SK-N-DZ (cell line): ENCODE measurements around the gene CHID1.

Source experiments
- DNase-seq: peaks from one replicate; pipeline ENCODE4 v3.0.0-alpha.2; 2015; ENCODE audit warnings: low spot score

Gene CHID1

DNA sequence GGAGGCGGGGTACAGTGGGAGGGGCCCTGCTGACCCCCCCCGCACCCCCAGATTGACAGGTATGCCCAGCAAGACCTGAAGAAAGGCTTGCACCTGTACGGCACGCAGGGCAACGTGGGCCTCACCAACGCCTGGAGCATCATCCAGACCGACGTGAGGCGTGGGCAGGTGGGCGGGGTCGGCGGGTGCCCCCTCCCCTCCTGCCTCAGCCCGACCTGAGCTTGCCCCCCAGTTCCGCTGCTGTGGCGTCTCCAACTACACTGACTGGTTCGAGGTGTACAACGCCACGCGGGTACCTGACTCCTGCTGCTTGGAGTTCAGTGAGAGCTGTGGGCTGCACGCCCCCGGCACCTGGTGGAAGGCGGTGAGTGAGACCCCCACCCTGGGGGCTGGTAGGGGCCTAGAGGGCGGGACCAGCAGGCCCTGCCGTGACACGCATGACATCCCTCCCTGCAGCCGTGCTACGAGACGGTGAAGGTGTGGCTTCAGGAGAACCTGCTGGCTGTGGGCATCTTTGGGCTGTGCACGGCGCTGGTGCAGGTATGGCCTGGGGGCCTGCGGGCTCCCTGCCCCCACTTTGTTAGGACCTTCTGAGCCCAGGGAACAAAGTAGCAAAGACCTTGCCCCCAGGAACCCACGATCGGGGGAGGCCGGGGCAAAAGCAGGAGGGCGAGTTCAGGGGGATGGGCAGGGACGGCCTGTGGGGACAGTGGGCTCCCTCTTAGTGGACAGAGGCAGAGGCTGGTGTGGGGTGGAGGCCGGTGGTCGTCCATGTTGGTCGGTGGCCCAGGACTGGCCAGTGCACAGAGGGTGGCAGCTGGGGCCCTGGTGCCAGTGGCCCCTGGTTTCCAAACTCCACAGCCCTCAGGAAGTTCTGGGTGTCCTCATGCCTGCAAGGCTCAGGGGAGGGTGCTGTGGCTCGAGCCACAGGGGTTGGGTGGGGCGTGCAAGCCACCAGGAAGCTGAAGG is 44.9 kb downstream of the CHID1 start:
- no peak for DNase-seq

DNA sequence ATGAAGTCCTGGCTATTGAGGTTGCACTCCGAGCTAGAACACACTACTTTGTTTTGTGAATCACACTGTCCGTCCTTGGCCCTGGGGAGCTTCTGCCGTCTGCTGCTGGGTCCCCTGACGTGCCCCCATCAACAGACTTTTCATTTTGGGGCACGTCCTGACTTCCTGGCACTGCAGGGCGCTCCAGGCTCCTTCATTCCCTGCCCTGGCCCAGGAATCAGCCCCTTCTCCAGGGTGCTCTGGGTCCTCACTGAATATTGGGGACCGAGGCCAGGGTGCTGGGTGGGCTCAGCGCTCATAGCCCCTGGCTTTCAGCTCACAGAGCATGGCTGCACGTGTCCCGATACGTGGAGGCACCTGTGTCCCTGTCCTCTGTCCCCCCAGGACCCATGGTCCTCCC is 45.7 kb downstream of the CHID1 start:
- DNase-seq: no peak

DNA sequence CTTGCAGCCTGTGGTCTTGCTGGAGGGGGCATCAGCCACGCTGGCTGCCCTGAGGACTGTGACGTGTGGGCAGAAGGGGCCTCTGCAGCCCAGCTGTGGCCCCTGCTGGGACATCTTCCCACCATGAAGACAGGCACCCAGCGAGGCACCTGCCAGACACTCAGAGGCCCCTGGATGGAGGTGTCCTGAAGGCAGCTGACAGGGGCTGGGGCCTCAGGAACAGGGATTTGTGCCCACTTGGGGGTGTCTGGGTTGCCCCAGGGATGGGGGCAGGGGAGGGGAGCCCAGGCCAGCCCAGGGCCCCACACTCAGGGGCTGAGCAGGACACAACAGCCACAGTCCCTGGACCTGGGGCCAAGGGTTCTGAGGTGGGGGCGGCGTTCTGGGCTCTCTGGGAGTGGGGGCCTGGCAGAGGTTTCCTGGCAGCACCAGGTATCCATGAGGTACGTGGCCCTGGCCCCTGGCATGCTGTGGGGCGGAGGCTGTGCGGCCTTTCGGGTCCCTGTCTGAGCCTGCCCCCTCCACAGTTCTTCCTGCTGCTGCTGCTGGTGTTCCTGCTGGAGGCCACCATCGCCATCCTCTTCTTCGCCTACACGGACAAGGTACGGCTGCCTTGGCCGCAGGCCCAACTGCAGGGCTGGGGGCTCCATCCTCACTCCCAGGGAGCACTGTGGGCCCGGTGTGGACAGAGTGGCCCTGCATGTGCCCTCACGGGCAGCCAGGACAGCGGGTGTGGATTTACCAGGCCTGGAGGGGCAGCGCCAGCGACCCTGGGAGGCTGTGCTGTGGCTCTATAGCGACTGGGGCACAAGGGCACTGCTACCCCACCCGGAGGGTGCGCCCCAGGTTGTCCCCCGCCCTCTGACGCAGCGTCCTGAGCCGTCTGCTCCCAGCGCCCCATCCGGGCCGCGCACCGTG is 46.4 kb downstream of the CHID1 start:
- no peak for DNase-seq

DNA sequence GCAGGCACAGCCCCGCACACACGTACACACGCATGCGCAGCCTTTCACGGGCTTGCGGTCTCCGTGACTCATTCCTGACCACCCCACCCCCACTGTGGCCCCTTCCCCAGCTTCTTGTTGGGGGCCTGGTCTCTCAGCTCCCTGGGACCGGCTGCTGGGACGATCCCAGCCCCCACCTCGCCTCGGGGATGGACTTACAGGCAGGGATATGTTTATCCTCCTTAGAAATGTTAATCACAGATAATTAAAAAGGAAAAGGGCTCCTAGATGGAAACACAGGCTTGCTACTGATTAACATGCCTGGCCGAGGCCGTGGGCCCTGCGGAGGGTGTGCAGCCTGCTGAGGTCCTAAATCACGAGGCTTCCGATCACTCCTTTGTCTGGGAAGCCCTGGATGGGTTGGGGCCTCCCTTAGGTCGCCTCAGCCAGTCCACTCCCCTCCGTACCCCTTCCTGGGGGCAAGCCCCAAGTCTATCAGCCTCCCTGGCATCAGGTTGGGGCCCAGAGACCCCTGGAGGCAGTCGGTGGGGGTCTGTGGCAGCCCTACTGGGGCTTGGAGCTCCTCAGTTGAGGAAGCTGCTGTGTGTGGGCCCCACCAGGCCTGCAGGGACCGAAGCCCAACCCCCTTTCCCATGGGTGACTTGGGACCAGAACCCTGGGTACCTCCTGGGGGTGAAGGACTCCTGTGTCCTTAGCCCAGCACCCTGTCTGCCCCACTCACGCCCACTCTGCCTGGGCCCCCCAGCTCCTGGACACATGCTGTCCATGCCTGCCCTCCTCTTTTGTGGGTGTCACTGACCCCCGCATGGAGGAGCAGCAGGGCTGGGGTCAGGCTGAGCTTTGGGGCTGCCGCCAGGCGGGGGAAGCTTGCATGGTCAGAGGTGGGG is 47.3 kb downstream of the CHID1 start:
- DNase-seq: no peak

DNA sequence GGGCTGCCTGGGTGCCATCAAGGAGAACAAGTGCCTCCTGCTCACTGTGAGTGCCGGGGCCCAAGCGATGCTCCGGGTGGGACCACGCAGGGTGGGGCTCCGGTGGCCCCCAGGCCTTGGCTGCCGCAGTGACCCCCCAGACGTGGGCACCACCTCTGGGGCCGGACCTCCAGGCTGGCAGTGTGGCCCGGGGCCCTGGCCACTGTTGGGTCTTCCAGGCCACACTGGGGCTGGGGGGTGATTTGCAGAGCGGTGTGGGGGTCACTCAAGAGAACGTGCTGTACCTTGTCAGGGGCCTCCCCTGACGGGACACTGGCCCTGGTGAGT is 48.0 kb downstream of the CHID1 start:
- DNase-seq: no peak

DNA sequence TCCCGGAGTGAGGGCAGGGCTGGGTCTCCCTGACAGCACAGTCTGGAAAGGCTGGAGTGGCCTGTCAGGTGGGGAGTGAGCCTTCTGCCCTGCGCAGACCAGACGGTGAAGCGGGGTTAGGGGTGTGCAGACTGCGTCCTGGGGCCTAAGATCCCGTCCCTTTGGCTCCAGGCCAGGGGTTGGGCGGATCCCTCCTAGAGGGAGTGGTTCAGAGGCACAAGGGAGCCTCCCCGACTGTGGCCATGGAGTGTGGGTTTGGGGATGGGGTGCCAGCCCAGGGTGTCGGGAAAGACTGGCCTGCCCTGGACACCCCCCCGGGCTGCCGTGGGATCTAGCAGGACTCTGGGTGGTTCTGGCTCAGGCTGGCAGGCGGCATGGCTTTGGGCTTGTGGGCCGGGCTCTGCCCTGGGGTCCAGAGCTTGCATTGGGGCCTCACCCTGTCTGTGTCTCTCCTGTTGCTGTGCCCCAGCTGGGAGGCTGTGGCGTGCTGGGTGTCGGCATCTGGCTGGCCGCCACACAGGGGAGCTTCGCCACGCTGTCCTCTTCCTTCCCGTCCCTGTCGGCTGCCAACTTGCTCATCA is 48.4 kb downstream of the CHID1 start:
- DNase-seq: peak; percentile 82

DNA sequence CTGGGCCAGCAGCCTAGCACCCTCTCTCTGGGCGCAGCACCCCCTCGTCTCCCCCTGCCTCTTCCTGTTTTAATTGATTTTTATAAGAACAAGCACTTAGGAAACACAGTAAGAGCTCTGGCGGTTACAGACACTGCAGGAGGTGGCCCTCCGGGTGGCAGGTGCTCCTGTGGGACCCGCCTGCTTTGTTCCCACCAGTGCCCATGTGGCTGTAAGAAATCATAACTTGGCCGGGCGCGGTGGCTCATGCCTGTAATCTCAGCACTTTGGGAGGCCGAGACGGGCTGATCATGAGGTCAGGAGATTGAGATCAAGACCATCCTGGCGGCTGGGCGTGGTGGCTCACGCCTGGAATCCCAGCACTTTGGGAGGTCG is 49.5 kb downstream of the CHID1 start:
- no peak for DNase-seq

DNA sequence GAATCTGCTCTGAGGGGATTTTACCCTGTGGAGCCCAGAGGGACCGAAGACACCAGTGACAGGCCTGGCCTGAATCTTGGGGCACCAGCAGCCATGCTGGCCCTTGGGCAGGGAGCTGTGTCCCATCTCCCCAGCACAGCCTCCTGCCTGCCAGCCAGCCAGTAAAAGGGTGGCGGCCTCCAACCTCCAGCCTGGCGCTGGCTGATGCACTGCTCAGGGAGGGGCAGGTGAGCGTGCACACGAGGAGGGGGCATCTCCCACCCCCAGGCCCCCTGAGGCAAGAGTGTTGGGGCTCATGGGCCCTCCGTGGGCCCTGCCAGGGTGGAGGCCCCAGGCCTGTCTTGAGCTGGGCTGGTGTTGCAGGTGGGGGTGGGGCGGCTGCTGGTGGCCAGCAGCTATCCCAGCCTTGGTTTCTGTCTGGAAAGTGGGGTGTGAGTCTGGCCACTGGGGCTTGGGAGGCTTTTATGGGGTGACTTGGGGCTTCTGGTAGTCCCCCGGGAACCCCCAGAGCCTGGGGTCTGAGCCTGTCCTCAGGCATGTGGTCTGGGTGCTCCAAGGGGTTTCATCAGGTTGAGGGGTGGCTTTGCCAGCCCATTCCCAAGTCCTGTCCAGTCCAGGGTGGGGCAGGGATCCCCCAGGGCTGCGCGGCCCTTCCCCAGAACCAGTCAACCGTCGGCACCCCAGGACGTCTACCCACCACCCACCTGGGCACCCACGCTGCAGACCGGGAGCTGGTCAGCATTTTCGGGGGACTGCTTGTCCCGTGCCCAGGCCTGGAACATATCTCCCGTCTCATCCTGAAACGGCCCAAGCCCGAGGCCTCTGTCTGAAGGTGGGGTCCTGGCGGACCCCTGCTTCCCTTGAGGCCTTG is 50.1 kb downstream of the CHID1 start:
- DNase-seq: no peak

DNA sequence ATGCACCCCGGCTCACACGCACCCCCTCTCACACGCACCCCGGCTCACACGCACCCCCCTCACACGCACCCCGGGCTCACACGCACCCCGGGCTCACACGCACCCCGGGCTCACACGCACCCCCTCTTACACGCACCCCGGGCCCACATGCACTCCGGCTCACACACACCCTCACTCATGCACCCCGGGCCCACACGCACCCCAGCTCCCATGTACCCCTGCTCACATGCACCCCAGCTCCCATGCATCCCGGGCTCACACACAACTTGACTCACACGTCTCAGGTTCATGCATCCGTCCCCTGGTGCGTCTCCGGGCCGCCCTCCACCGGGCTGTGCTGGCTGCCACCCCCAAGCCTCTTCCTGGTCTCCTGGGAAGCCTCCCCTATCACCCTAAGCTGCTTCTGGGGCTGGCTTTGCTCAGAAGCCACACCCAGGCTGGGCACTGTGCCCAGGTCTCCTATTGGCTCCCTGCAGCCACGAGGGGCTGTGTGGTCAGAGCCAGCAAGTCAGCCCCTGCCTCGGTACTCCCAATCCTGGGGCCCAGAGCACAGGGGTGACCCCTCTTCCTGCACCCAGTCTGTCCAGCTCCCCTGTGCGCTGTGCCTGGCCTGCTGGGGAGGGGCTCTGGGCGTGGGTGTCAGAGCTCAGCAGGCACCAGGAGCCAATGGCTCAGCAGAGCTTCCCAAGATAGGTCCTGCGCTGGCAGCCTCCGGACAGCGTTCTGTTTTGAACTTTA is 51.0 kb downstream of the CHID1 start:
- DNase-seq: peak; percentile 67

DNA sequence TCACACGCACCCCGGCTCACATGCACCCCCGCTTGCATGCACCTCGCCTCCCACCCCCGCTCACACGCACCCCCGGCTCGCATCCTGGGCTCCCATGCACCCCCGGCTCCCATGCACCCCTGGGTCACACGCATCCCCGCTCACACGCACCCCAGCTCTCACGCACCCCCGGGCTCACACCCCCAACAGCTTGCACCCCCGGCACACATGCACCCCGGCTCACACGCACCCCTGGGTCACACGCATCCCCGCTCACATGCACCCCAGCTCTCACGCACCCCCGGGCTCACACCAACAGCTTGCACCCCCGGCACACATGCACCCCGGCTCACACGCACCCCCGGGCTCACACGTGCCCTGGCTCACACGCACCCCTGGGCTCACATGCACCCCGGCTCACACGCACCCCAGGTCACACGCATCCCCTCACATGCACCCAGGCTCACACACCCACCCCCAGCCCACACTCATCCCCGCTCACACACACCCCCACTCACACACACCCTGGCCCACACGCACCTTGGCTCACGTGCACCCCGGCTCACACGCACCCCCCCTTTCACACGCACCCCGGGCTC is 51.8 kb downstream of the CHID1 start:
- no peak for DNase-seq

DNA sequence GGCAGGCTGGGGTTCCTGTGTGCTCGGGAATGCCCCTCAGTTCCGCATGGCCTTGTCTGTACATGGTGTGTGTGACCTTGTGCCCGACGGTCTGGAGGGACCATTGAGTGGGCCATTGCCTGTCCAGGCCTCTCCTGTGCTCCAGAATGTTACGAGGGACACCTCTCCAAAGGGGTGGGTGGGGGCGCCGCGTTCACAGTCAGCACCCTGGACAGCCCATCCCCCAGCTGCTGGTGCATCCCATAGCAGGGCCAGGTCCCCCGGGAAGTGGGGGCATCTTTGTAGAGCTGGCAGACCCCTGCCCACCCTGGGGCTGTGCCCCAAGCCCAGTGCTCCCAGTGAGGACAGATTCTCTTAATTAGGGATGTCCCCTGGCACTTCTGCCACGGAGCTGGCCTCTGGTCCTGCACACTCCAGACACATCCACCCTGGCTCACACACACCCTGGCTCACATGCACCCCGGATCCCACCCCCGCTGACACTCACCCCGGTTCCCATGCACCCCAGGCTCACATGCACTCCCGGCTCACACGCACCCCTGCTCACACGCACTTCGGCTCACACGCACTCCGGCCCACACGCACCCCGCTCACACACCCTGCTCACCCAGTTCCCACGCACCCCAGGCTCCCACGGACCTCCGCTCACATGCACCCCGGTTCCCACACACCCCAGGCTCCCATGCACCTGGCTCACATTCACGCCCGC is 52.4 kb downstream of the CHID1 start:
- DNase-seq: no peak

DNA sequence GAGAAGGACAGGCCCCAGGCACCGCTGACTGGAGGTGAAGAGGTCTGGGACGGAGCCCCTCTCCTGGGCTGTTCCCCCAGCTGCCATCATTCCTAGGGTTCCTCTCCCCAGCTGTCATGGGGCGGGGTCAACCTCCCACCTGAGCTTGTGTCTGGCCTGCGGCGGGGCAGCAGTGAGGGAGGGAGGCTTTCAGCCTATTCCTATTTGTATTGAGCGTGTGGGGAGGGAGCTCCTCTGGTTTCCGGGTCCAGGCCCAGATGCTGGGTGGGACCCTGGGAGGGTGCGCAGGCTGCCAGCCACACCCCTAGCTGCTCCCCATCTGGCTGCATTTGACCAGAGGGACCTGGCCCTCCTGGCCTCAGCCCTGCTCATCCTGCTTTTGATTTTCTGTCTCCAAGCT is 54.2 kb downstream of the CHID1 start:
- no peak for DNase-seq

DNA sequence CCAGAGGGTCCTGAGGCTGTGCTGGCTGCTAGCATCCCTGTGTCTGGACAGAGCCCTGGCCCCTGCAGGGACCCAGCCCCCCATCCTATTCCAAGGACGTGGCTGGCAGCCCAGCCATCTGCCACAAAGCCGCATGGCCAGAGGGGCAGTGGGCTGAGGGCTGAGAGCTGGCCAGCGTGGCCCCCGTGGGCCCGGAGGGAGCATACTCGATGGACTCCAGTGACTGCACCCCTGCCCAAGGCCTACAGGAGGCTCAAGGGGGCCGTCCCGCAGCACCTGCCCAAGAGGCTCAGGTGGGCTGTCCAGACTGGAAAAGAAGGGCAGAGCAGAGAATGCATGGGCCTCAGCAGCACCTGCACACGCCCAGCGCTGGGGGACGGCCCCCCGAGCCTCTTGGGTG is 54.8 kb downstream of the CHID1 start:
- no peak for DNase-seq

DNA sequence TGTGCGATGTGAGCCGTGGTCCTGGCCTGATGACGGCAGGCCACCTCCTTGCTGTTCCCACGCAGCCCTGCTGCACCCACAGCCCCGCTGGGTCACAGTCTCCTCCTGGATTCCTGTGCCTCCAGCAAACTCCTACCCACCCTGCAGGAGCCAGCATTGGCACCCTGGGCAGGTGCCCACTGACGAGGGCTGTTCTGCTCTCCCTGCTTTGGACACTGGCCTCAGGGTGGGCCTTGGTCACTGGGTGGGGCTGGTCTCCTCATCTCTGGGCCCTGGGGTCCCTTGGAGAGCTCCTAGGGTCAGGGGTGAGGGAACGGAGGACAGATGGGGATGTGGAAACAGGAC is 55.3 kb downstream of the CHID1 start:
- DNase-seq: no peak

DNA sequence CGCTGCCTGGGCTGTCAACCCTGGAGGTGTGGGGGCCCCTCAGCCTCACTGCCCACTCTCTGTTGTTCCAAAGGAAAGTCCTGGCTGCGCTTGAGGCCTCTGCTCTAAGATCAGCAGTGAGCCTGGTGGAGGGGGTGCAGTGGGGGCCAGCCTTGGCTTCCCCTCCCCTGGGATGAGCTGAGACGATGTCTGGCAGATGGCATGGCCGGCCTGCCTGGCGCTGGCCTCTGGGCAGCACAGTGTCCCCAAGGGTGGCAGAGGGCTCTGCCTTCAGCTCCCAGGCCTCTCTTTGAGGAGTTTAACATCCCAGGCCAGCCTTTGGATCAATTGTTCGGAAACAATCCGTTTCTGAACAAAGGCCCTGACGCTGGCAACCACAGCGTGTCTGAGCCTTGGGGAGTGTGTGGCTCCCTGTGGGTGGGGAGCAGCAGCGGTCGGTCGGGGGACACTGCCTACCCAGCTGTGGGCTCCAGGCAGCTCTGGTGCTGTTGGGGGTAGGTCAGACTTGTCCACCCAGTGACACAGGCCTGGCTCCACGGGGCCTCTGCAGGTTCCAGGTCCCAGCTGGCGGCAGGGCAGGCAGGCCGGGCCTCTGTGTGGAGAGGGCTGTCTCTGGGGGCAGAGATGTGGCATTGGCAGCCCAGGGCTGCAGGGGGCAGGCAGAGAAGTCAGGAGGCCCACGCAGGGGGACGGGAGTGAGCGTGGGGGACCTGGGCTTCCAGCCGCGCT is 55.8 kb downstream of the CHID1 start:
- no peak for DNase-seq

DNA sequence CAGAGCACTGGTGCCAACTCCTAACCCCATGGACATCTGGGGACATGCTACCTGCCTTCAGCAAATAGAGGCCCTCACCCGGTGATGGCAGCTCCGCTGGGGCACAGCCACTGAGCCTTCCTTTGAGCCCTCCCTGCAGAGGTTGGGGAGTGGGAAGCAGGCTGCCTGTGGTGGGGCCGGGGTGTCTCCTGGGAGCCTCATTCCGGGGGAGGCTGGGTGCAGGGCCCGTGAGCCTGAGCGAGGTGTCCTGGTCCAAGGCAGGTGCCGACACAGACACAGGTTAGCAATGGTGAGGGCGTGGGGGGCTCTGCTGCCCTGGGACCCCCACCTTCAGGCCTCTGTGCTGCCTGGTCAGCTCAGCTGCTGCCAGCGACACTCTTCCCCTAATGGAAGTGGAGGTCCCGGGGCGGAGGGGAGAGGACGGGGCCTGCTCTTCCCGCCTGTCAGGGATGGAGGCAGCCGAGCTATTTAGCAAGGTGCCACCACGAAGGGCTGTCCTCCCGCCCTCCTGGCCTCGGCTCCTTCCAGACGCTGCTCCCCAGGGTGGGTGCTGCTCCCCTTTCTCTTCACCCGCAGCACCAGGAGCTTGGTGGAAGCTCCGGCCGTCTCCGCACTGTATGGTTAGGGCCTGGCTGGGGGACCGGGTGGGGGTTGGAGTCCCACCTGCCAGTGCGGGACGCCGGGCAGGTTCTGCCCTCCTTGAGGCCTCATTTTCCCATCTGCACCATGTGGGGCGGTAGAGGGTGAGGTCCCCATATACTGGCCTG is 56.7 kb downstream of the CHID1 start:
- no peak for DNase-seq

DNA sequence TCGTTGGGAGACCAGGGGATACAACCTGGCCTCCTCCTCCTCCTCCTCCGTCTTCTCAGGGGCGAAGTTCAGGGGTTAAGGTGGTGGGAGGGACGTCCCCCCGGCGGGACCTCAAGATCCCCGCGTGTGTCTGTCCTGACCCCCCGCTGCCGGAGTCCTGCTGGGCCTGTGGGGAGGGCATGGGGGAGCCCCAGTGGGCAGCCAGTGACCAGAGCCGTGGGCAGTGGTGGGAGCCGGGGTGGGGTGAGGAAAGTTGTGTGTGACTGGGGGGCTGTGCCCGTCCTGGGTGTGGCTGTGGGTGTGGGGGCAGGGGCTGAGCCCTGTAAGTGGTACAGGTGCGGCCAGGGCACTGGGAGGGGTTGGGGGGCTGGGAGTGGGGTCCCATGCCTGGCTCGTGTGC is 57.8 kb downstream of the CHID1 start:
- DNase-seq: no peak
